Renal pelvis (tissue), 4 donors: ENCODE data around the gene INKA1. TPM values are rescaled to one million over a fixed set of nuclear protein-coding genes. Genes with fewer than 3 reads are reported as not detected.
"Not testable (repeated sequence)": the region's sequence is repeated elsewhere in the genome, so short reads cannot be mapped to it uniquely, and the experiment has no call there.

Source experiments
- DNase-seq: peaks from one replicate; pipeline ENCODE4 v3.0.0-alpha.2; 2013
- polyA plus RNA-seq, 3 donors: library from polyadenylated mRNA; unstranded; fragments of 120-200 nt; gene quantifications; one replicate each; pipeline ENCODE4 v1.2.1, GENCODE V29; 2013; ENCODE audit not compliant: insufficient read length in 3 of 3

The INKA1 gene
- polyA plus RNA-seq, 3 donors = 9.9 to 17.2 (median 12.7) TPM

DNA sequence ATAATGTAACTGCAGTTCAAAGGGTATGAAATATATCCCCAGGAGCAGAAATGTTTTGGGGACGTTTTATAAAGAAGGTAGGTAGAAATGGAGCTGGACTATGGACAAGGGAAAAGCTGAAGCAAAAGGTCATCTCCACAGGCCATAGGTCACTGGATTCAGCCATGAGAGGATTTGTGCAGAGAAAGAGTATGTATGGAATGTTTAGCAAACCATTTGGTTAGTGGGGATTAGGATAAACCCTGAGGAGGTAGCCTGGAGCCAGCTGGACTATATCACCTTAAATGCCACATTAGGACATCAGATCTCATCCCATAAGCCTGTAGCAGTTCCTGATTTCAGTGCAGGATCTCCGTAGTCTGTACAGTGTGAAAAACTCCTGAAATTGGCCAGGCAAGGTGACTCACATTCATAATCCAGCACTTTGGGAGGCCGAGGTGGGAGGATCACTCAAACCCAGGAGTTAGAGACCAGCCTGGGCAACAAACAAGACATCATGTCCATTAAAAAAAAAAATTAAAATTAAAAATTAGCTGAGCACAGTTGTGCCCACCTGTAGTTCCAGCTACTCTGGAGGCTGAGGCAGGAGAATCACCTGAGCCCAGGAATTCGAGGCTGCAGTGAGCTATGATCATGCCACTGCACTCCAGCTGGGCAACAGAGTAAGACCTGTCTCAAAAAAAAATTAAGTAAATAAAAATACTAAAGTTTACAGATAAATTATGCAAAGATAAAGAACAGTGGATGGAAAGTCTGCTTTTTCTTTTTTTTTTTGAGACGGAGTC, 21.5 kb upstream of the INKA1 start:
- DNase-seq = no peak

GRCh38 chr3:49782277-49782676, 20.8 kb upstream of the INKA1 start:
- DNase-seq = not testable (repeated sequence)

- peak; percentile 30 for DNase-seq
Observed at GRCh38 chr3:49785565-49786356, 17.3 kb upstream of the INKA1 start.

- peak; percentile 100 for DNase-seq
Observed at GRCh38 chr3:49786357-49787181, 16.5 kb upstream of the INKA1 start, which contains the start of gene IP6K1. Gene IP6K1 (minus strand): TSS chr3:49786542. CDS start chr3:49748040, 38,502 bp downstream.

DNA sequence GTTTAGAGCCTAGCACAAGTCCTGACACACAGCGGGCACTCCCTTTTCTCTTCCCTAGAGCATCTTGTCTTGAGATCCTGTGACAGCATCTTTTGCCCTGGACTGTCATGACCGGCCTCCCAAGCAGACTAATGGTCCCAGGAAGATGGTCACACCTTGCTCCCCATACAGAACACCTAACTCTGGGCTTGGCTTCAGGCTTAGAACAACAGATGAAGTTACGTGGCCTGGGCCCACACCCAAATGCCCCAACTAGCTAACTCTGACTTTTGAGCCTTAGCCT, 15.9 kb upstream of the INKA1 start:
- DNase-seq = no peak

DNA sequence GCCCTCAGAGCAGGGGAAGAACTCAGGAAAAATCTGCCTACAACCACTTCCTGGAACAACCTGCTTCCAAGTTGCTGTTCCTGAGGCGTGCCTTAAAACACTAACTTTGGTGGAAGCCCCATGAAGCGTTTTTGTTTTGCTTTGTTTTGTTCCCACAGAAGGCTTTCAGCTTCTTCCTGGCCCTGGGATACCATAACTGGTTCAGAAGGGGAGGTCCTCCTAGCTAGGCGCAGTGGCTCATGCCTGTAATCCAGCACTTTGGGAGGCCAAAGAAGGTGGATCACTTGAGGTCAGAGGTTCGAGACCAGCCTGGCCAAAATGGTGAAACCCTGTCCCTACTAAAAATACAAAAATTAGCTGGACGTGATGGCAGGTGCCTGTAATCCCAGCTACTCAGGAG, 15.5 kb upstream of the INKA1 start:
- no peak for DNase-seq

DNA sequence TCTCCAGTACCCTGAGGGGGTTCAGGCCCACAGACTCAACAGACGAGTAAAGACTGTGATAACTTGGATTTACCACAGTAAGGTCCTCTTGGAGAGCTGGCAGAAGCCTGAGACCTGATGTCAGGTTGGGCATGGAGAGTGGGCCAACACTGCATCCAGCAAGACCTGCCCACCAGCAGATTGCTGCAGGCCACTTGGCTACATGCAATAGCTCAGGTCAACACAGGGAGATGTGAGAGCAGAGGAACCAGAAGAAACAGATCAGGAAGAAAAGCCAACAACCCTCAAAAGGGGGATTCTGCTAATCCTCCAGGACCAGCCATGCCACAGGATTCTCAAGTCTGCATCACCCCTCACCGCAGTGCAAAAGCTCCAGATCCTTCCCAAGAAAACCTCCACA, 15.0 kb upstream of the INKA1 start:
- no peak for DNase-seq

GRCh38 chr3:49790626-49791411, 12.2 kb upstream of the INKA1 start:
- DNase-seq = no peak

- no peak for DNase-seq
Observed at GRCh38 chr3:49791571-49791970, 11.5 kb upstream of the INKA1 start.

GRCh38 chr3:49792371-49793150, 10.5 kb upstream of the INKA1 start:
- no peak for DNase-seq

- no peak for DNase-seq
Observed at GRCh38 chr3:49793486-49794085, 9.5 kb upstream of the INKA1 start.

DNA sequence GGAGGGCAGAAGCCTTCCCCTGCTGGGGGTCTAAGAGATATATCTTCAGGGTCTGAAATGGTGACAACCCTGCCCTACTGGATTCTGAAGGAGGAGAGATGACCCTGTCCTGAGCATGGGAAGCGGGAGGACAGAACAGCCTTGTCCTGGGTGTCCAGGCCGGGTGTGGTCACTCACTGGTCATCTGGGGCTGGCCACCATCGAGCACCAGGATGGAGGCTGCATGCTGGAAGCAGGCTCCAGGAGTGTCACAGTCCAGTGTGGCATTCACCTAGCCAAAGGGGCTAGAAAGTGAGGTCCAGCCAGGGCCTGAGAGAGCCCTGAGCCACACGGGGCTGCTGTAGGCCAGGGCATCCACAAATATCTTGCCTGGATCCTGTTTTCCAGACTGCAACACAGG, 8.6 kb upstream of the INKA1 start:
- no peak for DNase-seq

GRCh38 chr3:49794926-49795905, 7.8 kb upstream of the INKA1 start:
- DNase-seq = no peak

DNA sequence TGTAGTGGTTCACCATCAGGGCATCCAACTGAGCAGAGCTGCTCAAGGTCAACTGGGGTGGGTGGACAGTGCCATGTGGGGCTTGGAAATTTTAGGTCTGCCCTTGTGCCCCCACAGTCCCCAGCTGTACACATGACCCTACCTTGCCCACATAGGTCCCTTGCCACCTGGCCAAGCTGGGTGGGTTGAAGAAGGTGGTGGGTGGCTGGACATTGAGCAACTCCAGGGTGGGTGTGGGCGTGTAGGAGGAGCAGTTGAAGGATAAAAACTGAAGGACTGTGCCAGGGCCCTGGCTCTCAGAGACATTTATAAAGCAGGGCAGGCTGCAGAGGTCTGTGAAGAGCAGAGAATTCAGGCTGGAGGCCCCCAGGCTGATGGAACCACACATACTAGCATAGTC, 4.0 kb upstream of the INKA1 start:
- no peak for DNase-seq

DNA sequence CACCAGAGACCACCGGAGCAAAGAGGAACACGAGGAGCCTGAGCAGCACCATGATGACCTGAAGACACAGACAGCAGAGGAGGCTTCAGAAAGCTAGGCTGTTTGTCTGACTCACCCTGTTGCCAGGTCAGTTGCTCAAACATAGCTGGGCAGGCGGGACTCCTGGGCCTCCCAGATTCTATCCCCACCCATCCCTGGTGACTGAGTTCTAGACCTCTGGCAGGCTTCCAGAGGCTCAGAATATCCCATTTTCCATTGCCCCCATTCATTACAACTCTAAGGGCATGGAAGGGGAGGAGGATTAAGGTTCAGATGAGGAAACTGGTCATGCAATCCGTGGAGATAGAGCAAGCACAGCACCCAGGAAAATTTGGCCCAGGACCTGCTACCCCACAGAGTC, 3.3 kb upstream of the INKA1 start, which contains the start of gene CDHR4:
CDHR4 (minus strand) TSS at position 113 of the 400 bp plus-strand sequence; CDS start at position 52, 61 bp downstream.
- DNase-seq = no peak

DNA sequence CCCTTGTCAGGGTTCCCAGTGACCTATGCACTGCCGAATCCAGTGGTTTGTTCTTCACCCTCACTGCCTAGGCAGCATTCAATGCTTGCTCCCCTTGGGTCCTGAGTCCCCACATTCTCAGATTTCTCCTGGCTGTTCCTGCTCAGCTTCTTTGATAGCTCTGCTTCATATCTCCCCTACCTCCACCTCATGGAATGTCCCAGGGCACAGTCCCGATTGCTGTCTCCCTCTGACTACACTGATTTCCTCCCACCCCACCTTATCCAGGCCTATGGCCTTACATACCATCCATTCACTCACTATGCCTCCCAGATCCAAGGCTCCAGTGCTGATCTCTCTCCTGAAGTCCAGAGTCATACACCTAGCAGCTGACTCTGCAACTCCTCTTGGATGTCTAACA, 1.9 kb upstream of the INKA1 start:
- DNase-seq = no peak

DNA sequence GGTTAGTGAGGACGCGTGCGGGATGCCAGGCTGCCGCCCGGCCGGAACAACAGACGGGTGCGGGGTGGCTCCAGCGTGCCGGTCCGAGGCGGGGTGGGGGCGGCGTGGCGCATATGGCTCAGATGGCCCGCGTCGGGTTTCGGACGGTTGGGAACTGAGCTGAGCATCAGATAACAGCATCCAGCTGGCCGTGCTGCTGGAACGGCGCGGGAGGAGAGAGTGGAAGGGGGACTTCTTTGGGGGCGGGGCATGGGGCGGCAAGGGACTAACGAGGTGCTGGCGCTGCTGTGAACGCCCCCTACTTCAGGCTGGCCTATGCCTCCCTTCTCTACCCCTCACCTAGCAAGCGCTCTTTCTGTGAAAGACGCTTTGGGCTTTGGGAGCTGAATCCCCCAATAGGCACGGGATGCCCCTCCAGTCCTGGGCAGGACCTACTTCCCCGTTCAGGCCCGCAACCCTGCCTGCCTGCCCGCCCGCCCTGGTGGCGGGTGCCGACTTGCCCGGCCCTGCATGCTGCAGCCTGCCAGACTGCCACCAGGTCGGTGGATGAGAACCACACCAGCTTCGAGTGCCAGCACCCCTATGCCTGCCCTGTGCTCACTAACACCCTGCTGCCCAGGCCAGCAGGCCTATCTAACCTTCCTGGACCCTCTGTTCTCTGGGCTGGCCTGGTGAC, 542 bp downstream of the INKA1 start:
- peak; percentile 71 for DNase-seq
